ENCODE results near the gene PKNOX2. TPM values are rescaled to one million over a fixed set of nuclear protein-coding genes. Genes with fewer than 3 reads are reported as not detected.

The PKNOX2 gene
- total and polyA plus RNA-seq, 10 of the 15 experiments (the other 5 are each of a cell fraction or from before 2014, with no cell fraction given), result not detected

GRCh38 chr11:125227151-125227550 is 62.6 kb downstream of the PKNOX2 start:
- H2AFZ ChIP-seq (ENCODE audit: control insufficient read depth, low read depth, low read length), result no peak overlapping the region
- no peak for ATAC-seq
- H3K4me3 ChIP-seq, result no peak overlapping the region
- no peak overlapping the region for H3K27ac ChIP-seq (ENCODE audit: control insufficient read depth, insufficient read depth)
- intact Hi-C loops (cut with micrococcal nuclease; ENCODE audit: unreplicated experiment), result no loop called here
- no peak overlapping the region for H3K4me2 ChIP-seq (ENCODE audit: control insufficient read depth, insufficient read depth)
- H3K9ac ChIP-seq (ENCODE audit: control insufficient read depth, insufficient read depth, low read length), result no peak overlapping the region
- RAD21 ChIA-PET (ENCODE audit: unreplicated experiment), result no interaction called here
- in situ Hi-C loops (cut with MboI), result no loop called here
- no peaks in the 10 kb centered on the region; a peak in 1 of 4 replicates for H3K27me3 ChIP-seq (replicated peaks in 1 of 2; ENCODE audit: control insufficient read depth in 2 of 2, insufficient read depth in 2 of 2, low read length in 1 of 2)
- no peak for FAIRE-seq
- no peaks in the 10 kb centered on the region for H3K79me2 ChIP-seq (ENCODE audit: control insufficient read depth, insufficient read depth, low read length)
- CTCF ChIA-PET, result interaction anchor here (0.8 kb wide), 1 partner anchor 117 kb away, joined by 3 read pairs; no protein-coding TSS in a partner anchor
- SMC1A ChIA-PET (ENCODE audit: uncharacterized antibody, unreplicated experiment), result no interaction called here
- H3K9me3 ChIP-seq (replicated peaks; ENCODE audit: control insufficient read depth, insufficient read depth, low read length), result no peaks in the 10 kb centered on the region
- H4K20me1 ChIP-seq (ENCODE audit: control insufficient read depth, insufficient read depth), result no peaks in the 10 kb centered on the region
- 10% methylated on average over 5 of the region's 5 CpGs for WGBS (ENCODE audit: insufficient coverage, insufficient replicate concordance, low lambda C conversion rate, missing lambda C conversion rate)
- H3K4me1 ChIP-seq (ENCODE audit: control insufficient read depth, insufficient read depth, low read length), result no peaks in the 10 kb centered on the region
- BruUV-seq (replicated peaks), result no TSS peak
- TF ChIP-seq BMI1 (IDR thresholded peaks at IDR 0.05; ENCODE audit: borderline replicate concordance) (no peak), PML (IDR thresholded peaks at IDR 0.05; ENCODE audit: low read length) (no peak), PKNOX1 (IDR thresholded peaks at IDR 0.05) (no peak), ZBTB4 (CRISPR knock-in tag; IDR thresholded peaks at IDR 0.05) (no peak), IKZF1 (conservative IDR thresholded peaks at IDR 0.05) (no peak), EZH2 (IDR thresholded peaks at IDR 0.05; ENCODE audit: borderline replicate concordance, control insufficient read depth, low read depth, low read length) (no peak), YY1 (IDR thresholded peaks at IDR 0.05; ENCODE audit: low read depth, low read length) (no peak), NFYA (IDR thresholded peaks at IDR 0.05; ENCODE audit: borderline replicate concordance, low read depth, low read length) (no peak), RELB (IDR thresholded peaks at IDR 0.05; ENCODE audit: low read depth) (no peak), ESRRA (IDR thresholded peaks at IDR 0.05; ENCODE audit: low read length) (no peak), NBN (IDR thresholded peaks at IDR 0.05) (no peak), YBX1 (IDR thresholded peaks at IDR 0.05) (no peak), HDAC2 (IDR thresholded peaks at IDR 0.05) (no peak), ZNF24 (IDR thresholded peaks at IDR 0.05) (no peak), CHD2 (IDR thresholded peaks at IDR 0.05; ENCODE audit: borderline replicate concordance, low read depth, low read length) (no peak)
- no peak for DNase-seq (ENCODE audit: low read depth, low spot score)
- no peaks in the 10 kb centered on the region for H3K36me3 ChIP-seq (ENCODE audit: control insufficient read depth in 2 of 2, insufficient read depth in 2 of 2, low read length in 1 of 2)
- POLR2A ChIA-PET, result no interaction called here

All from GM12878 (cell line).